ENCODE results near the gene CDK8.

Gene CDK8

DNA sequence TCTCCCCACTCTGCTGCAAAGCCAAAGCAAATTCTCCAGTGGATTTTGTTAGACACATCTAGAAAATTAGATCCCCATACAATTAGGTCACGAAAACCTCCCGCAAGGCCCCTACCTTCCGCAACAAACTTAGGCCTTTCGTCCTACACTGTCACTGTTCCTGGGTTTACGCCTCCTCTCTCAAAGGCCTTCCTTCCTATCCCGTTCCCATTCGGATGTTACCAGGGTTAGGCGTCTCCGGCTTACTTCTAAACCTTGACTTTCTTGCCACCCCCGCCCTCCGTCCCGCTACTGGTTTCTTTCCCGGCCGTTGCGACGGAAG is 32.6 kb upstream of the CDK8 start:
- peak overlapping the region; percentile 98 for H3K4me3 ChIP-seq (ENCODE audit: low read depth, low read length)
- TF ChIP-seq, protein P1, sequence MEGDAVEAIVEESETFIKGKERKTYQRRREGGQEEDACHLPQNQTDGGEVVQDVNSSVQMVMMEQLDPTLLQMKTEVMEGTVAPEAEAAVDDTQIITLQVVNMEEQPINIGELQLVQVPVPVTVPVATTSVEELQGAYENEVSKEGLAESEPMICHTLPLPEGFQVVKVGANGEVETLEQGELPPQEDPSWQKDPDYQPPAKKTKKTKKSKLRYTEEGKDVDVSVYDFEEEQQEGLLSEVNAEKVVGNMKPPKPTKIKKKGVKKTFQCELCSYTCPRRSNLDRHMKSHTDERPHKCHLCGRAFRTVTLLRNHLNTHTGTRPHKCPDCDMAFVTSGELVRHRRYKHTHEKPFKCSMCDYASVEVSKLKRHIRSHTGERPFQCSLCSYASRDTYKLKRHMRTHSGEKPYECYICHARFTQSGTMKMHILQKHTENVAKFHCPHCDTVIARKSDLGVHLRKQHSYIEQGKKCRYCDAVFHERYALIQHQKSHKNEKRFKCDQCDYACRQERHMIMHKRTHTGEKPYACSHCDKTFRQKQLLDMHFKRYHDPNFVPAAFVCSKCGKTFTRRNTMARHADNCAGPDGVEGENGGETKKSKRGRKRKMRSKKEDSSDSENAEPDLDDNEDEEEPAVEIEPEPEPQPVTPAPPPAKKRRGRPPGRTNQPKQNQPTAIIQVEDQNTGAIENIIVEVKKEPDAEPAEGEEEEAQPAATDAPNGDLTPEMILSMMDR (IDR thresholded peaks at IDR 0.05; ENCODE audit: low read depth, low read length) = no peak

DNA sequence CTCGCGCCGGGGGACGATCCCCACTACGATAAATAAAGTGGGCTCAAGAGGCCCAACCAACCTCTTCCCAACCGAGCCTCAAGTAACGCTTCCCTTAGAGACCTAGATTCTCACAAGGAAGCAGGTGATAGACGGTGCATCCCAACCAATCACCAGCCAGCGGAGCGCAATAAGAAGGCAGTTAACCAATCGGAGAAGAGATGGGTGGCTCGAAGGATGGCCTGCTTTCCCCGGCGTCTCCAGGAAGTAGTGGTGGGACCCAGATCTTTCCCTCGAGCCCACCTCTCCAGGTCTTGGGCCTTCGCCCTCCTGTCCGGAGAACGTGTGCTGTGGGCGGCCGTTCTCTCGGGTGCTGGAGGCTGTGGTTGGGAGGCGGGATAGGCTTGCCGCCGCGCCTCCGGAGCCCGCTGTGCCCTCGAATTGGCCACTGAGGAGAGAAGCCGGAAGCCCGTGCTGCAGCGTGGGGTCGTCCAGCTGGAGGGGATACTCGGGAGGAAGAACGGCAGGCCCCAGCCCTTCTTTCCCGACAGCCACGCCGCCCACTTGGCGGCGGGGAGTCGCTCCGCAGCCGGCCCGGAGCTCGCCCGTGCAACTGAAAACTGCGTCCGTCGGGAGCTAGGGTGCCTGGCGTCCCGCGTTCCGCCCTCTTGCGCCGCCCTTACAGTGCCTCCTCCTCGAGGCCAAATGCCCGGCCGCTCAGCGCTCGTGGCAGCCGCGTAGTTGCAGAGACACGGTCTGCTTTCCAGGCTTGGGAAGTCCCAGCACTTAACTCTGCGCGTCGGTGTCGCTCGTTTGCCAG is 32.0 kb upstream of the CDK8 start, which contains the start of gene RNF6:
TSS of gene RNF6 (minus strand) at position 594 of the 799 bp plus-strand sequence. CDS start 2,665 bp downstream, outside the sequence.
- TF ChIP-seq, protein P1 (IDR thresholded peaks at IDR 0.05; ENCODE audit: low read depth, low read length) = no peak
- peak within 1 kb of the TSS; percentile 98 for H3K4me3 ChIP-seq (ENCODE audit: low read depth, low read length)

DNA sequence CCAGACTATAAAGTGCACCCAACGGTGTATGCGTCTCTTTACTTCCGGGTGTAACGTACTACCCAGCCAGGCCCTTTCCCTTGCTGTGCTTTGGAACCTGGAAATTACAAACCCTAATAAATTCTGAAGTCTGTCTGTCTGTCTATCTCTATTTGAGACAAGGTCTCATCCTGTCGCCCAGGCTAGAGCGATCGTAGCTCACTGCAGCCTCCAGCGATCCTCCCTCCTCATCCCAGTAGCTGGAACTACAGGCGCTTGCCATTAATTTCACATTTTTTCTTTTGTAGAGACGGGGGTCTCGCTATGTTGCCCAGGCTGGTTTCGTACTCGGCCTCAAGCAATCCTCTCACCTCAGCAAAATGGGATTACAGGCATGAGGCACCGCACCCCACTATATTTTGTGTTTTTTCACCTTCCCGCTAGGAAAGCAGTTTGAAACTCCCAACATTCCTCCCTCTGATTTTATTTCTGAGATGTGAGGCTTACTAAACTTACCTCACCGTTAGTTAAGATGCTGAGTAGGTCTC is 31.3 kb upstream of the CDK8 start:
- TF ChIP-seq, protein P1 (IDR thresholded peaks at IDR 0.05; ENCODE audit: low read depth, low read length) = no peak
- peak overlapping the region; percentile 98 for H3K4me3 ChIP-seq (ENCODE audit: low read depth, low read length)

GRCh38 chr13:26225896-26226617 is 27.9 kb upstream of the CDK8 start:
- H3K4me3 ChIP-seq (ENCODE audit: low read depth, low read length) = no peak overlapping the region
- TF ChIP-seq, protein P1 (IDR thresholded peaks at IDR 0.05; ENCODE audit: low read depth, low read length) = no peak

DNA sequence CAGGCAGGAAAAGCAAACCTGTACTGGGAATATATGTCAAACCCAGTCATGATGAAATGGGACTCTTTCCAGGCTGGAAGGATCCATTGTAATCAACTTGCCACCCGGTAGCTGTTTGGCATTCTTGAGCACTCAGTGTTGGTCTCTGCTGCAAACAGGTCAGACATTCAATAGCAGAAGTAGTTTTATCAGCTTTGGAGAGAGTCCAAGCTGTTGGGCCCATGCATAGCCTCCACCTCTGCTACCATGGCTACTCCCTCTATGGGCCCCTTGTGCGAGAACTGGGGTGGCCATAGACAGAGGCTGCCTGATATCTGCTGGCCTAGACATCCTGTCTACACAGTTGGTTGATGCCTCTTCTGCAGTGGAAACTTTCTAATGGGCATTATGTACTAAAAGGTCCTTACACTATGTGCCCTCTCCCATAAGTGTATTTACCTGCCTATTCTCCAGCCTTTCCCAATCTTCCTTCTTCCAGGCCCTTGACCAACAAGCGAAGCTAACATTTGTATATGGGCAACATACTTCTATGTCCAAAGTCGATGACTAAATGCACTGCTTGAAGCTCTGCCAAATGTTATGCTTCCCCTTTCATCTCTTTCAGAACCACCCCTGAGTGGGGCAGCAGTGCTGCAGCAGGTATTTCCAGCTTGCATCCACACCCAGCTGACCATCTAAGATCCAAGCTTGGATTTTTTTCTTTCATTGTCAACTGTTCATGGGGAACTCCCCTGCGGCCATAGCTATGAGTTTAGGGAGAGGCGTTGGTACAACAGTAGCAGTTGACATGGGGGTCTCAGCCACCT is 26.6 kb upstream of the CDK8 start:
- no peak overlapping the region for H3K4me3 ChIP-seq (ENCODE audit: low read depth, low read length)
- TF ChIP-seq, protein P1 (IDR thresholded peaks at IDR 0.05; ENCODE audit: low read depth, low read length) = no peak

DNA sequence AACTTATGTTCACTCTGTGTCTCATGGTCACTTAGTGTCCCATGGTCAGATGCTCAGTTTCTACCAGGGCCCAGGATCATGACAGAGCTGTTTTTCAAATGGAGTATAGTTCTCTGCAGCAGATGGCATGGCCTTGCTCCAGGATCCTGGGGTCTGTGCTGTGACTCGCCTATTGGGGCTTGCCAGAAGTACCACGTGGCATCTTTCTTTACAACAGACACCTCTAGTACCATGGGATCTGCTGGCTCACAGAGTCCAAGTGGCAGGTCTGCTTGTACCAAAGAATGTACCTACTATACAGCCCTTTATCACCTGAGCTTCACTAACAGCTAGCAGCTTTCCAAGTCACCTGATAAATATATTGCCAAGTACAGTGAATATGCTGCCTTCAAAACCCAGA is 25.8 kb upstream of the CDK8 start:
- H3K4me3 ChIP-seq (ENCODE audit: low read depth, low read length) = no peak overlapping the region
- TF ChIP-seq, protein P1 (IDR thresholded peaks at IDR 0.05; ENCODE audit: low read depth, low read length) = no peak

All from WI38 (cell line).